Measurements from ENCODE around the gene CD151.

CD151 gene

GRCh38 chr11:858053-858761, 25.5 kb downstream of the CD151 start:
- DNase-seq (ENCODE audit: low spot score) = no peak

DNA sequence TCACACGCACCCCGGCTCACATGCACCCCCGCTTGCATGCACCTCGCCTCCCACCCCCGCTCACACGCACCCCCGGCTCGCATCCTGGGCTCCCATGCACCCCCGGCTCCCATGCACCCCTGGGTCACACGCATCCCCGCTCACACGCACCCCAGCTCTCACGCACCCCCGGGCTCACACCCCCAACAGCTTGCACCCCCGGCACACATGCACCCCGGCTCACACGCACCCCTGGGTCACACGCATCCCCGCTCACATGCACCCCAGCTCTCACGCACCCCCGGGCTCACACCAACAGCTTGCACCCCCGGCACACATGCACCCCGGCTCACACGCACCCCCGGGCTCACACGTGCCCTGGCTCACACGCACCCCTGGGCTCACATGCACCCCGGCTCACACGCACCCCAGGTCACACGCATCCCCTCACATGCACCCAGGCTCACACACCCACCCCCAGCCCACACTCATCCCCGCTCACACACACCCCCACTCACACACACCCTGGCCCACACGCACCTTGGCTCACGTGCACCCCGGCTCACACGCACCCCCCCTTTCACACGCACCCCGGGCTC, 26.1 kb downstream of the CD151 start:
- no peak for DNase-seq (ENCODE audit: low spot score)

GRCh38 chr11:859394-860131, 26.8 kb downstream of the CD151 start:
- DNase-seq (ENCODE audit: low spot score) = no peak

GRCh38 chr11:860234-861104, 27.7 kb downstream of the CD151 start:
- DNase-seq (ENCODE audit: low spot score) = no peak

- DNase-seq (ENCODE audit: low spot score) = no peak
Observed at GRCh38 chr11:861105-861479, 28.3 kb downstream of the CD151 start.

- no peak for DNase-seq (ENCODE audit: low spot score)
Observed at GRCh38 chr11:862081-862661, 29.4 kb downstream of the CD151 start.

DNA sequence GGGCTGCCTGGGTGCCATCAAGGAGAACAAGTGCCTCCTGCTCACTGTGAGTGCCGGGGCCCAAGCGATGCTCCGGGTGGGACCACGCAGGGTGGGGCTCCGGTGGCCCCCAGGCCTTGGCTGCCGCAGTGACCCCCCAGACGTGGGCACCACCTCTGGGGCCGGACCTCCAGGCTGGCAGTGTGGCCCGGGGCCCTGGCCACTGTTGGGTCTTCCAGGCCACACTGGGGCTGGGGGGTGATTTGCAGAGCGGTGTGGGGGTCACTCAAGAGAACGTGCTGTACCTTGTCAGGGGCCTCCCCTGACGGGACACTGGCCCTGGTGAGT, 29.9 kb downstream of the CD151 start:
- DNase-seq (ENCODE audit: low spot score) = no peak

DNA sequence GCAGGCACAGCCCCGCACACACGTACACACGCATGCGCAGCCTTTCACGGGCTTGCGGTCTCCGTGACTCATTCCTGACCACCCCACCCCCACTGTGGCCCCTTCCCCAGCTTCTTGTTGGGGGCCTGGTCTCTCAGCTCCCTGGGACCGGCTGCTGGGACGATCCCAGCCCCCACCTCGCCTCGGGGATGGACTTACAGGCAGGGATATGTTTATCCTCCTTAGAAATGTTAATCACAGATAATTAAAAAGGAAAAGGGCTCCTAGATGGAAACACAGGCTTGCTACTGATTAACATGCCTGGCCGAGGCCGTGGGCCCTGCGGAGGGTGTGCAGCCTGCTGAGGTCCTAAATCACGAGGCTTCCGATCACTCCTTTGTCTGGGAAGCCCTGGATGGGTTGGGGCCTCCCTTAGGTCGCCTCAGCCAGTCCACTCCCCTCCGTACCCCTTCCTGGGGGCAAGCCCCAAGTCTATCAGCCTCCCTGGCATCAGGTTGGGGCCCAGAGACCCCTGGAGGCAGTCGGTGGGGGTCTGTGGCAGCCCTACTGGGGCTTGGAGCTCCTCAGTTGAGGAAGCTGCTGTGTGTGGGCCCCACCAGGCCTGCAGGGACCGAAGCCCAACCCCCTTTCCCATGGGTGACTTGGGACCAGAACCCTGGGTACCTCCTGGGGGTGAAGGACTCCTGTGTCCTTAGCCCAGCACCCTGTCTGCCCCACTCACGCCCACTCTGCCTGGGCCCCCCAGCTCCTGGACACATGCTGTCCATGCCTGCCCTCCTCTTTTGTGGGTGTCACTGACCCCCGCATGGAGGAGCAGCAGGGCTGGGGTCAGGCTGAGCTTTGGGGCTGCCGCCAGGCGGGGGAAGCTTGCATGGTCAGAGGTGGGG, 30.5 kb downstream of the CD151 start:
- no peak for DNase-seq (ENCODE audit: low spot score)

GRCh38 chr11:863910-864827, 31.4 kb downstream of the CD151 start:
- no peak for DNase-seq (ENCODE audit: low spot score)

DNA sequence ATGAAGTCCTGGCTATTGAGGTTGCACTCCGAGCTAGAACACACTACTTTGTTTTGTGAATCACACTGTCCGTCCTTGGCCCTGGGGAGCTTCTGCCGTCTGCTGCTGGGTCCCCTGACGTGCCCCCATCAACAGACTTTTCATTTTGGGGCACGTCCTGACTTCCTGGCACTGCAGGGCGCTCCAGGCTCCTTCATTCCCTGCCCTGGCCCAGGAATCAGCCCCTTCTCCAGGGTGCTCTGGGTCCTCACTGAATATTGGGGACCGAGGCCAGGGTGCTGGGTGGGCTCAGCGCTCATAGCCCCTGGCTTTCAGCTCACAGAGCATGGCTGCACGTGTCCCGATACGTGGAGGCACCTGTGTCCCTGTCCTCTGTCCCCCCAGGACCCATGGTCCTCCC, 32.1 kb downstream of the CD151 start:
- no peak for DNase-seq (ENCODE audit: low spot score)

GRCh38 chr11:865462-866430, 33.0 kb downstream of the CD151 start:
- no peak for DNase-seq (ENCODE audit: low spot score)

GRCh38 chr11:866481-866880, 33.7 kb downstream of the CD151 start:
- DNase-seq (ENCODE audit: low spot score) = no peak

GRCh38 chr11:867856-868358, 35.2 kb downstream of the CD151 start:
- no peak for DNase-seq (ENCODE audit: low spot score)

DNA sequence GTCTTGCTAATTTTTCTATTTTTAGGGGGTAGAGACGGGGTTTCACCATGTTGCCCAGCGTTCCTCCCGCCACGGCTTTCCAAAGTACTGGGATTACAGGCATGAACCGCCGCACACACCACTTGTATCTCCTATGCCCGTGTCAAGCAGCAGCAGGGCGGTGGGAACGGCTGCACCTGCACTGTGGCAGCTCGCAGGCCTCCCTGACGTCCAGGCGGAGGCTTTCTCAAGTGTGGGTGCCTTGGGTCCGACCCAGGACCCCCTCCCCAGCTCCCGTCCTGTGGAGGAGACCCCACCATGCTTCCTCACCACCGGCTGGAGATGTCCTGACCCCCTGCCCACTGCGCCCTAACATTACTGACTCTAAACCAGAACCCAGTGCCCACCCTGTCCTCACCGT, 35.6 kb downstream of the CD151 start:
- no peak for DNase-seq (ENCODE audit: low spot score)

DNA sequence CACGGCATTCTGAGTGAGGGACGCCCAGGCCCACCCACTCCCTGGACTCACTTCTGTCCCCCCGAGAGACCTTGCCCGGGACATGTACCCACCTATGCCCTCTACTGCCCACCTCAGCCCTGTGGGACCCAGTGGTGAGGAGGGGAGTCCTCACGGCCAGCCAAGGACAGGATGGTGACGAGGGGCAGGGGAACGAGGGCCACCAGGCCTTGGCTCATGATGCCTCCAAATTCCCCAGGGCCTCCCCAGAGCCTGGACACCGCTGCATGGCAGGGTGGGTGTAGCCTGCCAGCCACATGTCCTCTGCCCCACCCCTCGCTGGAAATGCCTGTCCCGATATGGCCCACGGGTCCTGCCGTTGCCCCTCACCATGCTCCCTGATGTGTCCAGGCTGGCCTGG, 36.0 kb downstream of the CD151 start:
- DNase-seq (ENCODE audit: low spot score) = no peak

- no peak for DNase-seq (ENCODE audit: low spot score)
Observed at GRCh38 chr11:869399-870126, 36.8 kb downstream of the CD151 start.

GRCh38 chr11:870127-870413, 37.3 kb downstream of the CD151 start:
- no peak for DNase-seq (ENCODE audit: low spot score)

DNA sequence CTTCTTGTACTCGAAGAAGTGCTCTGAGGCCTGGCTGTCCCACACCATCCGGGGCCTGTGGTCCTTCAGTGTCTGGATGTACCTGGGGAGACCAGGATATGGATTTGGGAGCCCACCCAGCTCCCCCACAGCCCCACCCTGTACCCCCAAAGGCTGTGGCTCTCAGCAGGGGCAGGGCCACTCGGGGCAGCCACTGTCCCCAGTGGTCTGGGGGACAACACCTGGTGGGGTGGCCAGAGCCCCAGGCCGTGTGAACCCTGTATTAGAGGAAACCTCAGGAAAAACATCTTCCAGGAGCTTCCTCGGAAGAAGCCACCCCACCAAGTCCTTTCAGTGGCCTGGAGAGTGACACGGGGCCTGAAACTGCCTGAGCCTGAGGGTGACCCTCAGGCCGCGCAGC, 37.7 kb downstream of the CD151 start:
- no peak for DNase-seq (ENCODE audit: low spot score)
